Osteoblast (primary cell): ENCODE data around the gene TMEM41B. TPM values are rescaled to one million over a fixed set of nuclear protein-coding genes. Genes with fewer than 3 reads are reported as not detected.

ENCODE experiments used
- DNase-seq: peaks from one replicate; pipeline ENCODE4 v3.0.0; 2011; ENCODE audit warnings: low spot score, mixed read lengths; ENCODE audit not compliant: insufficient read length; ENCODE audit errors: missing footprints
- H2AFZ ChIP-seq: 2 replicates; pipeline ENCODE4 v1.6.0; 2011; ENCODE audit warnings: mild to moderate bottlenecking, low read length
- H3K27ac ChIP-seq: 2 replicates; pipeline ENCODE4 v1.5.1; 2011; ENCODE audit warnings: mild to moderate bottlenecking, low read depth, low read length, moderate library complexity
- H3K27me3 ChIP-seq: 2 replicates; pipeline ENCODE4 v1.6.0; 2012; ENCODE audit warnings: mild to moderate bottlenecking, control low read depth, inconsistent platforms, low read length, moderate library complexity; ENCODE audit not compliant: insufficient read depth
- H3K36me3 ChIP-seq: 2 replicates; pipeline ENCODE4 v1.5.1; 2011; ENCODE audit warnings: mild to moderate bottlenecking, low read length, control low read depth, moderate library complexity; ENCODE audit not compliant: insufficient read depth
- H3K4me1 ChIP-seq: 2 replicates; pipeline ENCODE4 v1.5.1; 2011; ENCODE audit warnings: mild to moderate bottlenecking, low read length, control low read depth, moderate library complexity; ENCODE audit not compliant: insufficient read depth
- H3K4me2 ChIP-seq: 2 replicates; pipeline ENCODE4 v1.6.0; 2011; ENCODE audit warnings: mild to moderate bottlenecking, low read length; ENCODE audit not compliant: insufficient read depth
- H3K4me3 ChIP-seq: fragments of 200-600 bp; sonication (generic); 3 replicates; pipeline ENCODE4 v1.5.1; 2012; ENCODE audit warnings: mild to moderate bottlenecking, low read length, inconsistent platforms; ENCODE audit not compliant: insufficient read depth
- H3K79me2 ChIP-seq: 2 replicates; pipeline ENCODE4 v1.6.0; 2012; ENCODE audit warnings: mild to moderate bottlenecking, low read length, control low read depth, inconsistent platforms; ENCODE audit not compliant: insufficient read depth
- H3K9me3 ChIP-seq: 2 replicates; pipeline ENCODE4 v1.5.1; 2011; ENCODE audit warnings: low read depth, low read length, control low read depth
- H4K20me1 ChIP-seq: 2 replicates; pipeline ENCODE4 v1.6.0; 2012; ENCODE audit warnings: mild to moderate bottlenecking, low read length, control low read depth; ENCODE audit not compliant: insufficient read depth
- CTCF ChIP-seq: IDR thresholded peaks from 2 replicates; pipeline ENCODE4 v1.5.1; 2011; ENCODE audit warnings: mild to moderate bottlenecking, low read depth, low read length, moderate library complexity; ENCODE audit errors: extremely low read depth
- total RNA-seq: library from RNA; depleted of rRNA; stranded (reverse); fragments of >200 nt; gene quantifications from 2 replicates; pipeline ENCODE4 v1.2.3, GENCODE V29; 2012

Gene TMEM41B
- total RNA-seq, 1 donor, result 56.1 TPM

GRCh38 chr11:9266132-9266736, 48.2 kb downstream of the TMEM41B start:
- H3K4me2 ChIP-seq, result peak overlapping the region; percentile 76

GRCh38 chr11:9265211-9266131, 48.9 kb downstream of the TMEM41B start, which contains the start of gene DENND5A:
DENND5A (minus strand) TSS chr11:9265350; CDS start chr11:9265069, 281 bp downstream.
- DNase-seq, result peak; percentile 99
- Histone ChIP-seq H3K27ac (peak within 1 kb of the TSS; percentile 90), H3K36me3 (no peaks in the 10 kb centered on the region), H3K79me2 (peaks cover 40% of the 10 kb centered on the region), H3K9me3 (no peaks in the 10 kb centered on the region), H3K4me1 (peaks cover 13% of the 10 kb centered on the region), H3K27me3 (no peaks in the 10 kb centered on the region), H3K4me3 (peak within 1 kb of the TSS; percentile 93), H3K4me2 (peak within 1 kb of the TSS; percentile 91), H2AFZ (peak within 1 kb of the TSS; percentile 78), H4K20me1 (peaks cover 14% of the 10 kb centered on the region)
- TF ChIP-seq CTCF, result no peak

More at GRCh38 chr11:9266132-9266736, 48.2 kb downstream of the TMEM41B start:
- DNase-seq, result peak; percentile 50
- Histone ChIP-seq H3K4me3 (no peak overlapping the region), H4K20me1 (peaks cover 12% of the 10 kb centered on the region), H3K36me3 (no peaks in the 10 kb centered on the region), H3K27me3 (no peaks in the 10 kb centered on the region), H3K4me1 (peaks cover 13% of the 10 kb centered on the region), H3K79me2 (peaks cover 32% of the 10 kb centered on the region), H2AFZ (no peak overlapping the region), H3K9me3 (no peaks in the 10 kb centered on the region), H3K27ac (no peak overlapping the region)
- no peak for TF ChIP-seq CTCF

DNA sequence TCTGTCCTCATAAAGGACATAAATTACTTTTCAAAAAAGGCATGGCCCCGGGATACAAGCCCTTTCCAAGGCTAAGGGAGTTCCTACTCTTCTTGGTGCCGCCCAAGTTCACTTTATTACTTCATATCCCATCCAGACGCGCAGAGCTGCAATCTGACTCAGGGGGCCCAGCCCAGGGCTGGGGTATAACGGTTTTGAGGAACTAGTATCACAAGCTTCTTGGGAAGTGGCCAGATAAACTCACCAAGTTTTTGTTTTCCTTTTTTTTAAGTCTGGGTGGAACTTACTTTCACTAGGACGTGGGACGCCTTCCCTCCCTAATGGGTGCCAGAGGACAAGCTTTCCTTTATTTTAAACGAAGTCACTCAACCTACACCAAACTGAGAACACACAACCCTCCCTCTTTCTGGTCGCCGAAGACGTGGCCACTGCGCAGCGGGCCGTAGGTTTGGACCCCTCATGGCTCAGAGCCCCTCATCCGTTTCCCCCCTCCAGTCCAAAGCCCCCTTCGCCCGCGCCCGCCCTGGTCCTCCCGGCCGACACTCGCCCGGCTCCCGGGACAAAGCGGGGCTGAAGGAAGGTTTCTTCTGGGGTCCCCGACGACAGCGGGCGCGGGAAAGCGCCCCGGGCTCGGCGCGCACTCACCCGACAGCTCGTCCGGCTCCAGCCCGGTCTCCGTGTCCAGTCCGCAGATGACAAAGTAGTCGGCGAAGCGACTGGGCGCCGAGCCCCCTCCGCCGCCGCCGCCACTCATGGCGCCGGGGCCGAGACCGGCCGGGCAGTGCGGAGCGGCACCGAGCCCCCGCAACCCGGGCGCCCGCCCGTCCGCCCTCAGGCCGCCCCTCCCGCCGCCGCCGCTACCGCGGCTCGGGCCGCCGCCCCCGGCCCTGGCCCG, 49.8 kb downstream of the TMEM41B start:
- Histone ChIP-seq H4K20me1 (peaks cover 23% of the 10 kb centered on the region), H3K27ac (peak overlapping the region; percentile 90), H3K9me3 (no peaks in the 10 kb centered on the region), H3K4me1 (peaks cover 16% of the 10 kb centered on the region), H3K27me3 (no peaks in the 10 kb centered on the region), H3K4me2 (peak overlapping the region; percentile 91), H3K36me3 (no peaks in the 10 kb centered on the region), H3K4me3 (peak overlapping the region; percentile 93), H2AFZ (peak overlapping the region; percentile 75), H3K79me2 (peaks cover 49% of the 10 kb centered on the region)
- no peak for TF ChIP-seq CTCF
- peak; percentile 89 for DNase-seq
